HG03442 (cell line): ENCODE results near the gene RHNO1.

ENCODE experiments used
- ATAC-seq: cut with Tn5 transposase; IDR thresholded peaks from one replicate; pipeline ENCODE4 v1.9.1; 2021; ENCODE audit warnings: mild to moderate bottlenecking, moderate library complexity; ENCODE audit not compliant: unreplicated experiment

RHNO1 gene

GRCh38 chr12:2900642-2901041 is 23.6 kb downstream of the RHNO1 start:
- no peak for ATAC-seq

GRCh38 chr12:2902272-2902880 is 25.4 kb downstream of the RHNO1 start:
- no peak for ATAC-seq

GRCh38 chr12:2904260-2904659 is 27.2 kb downstream of the RHNO1 start:
- no peak for ATAC-seq

GRCh38 chr12:2912216-2912575 is 35.2 kb downstream of the RHNO1 start:
- no peak for ATAC-seq

- ATAC-seq, result no peak
Observed at GRCh38 chr12:2919249-2919648, 42.2 kb downstream of the RHNO1 start.

- ATAC-seq, result no peak
Observed at GRCh38 chr12:2922329-2922728, 45.3 kb downstream of the RHNO1 start.

GRCh38 chr12:2923057-2923456 is 46.0 kb downstream of the RHNO1 start:
- ATAC-seq, result no peak

- no peak for ATAC-seq
Observed at GRCh38 chr12:2924019-2924418, 47.0 kb downstream of the RHNO1 start.

- no peak for ATAC-seq
Observed at GRCh38 chr12:2925322-2925995, 48.4 kb downstream of the RHNO1 start.

GRCh38 chr12:2930865-2931264 is 53.8 kb downstream of the RHNO1 start:
- no peak for ATAC-seq

GRCh38 chr12:2933586-2933985 is 56.6 kb downstream of the RHNO1 start:
- no peak for ATAC-seq

GRCh38 chr12:2934371-2934770 is 57.3 kb downstream of the RHNO1 start:
- no peak for ATAC-seq

GRCh38 chr12:2936301-2936700 is 59.3 kb downstream of the RHNO1 start:
- ATAC-seq, result no peak

- ATAC-seq, result no peak
Observed at GRCh38 chr12:2937500-2937899, 60.5 kb downstream of the RHNO1 start.
